ENCODE results near the gene LNP1.

GRCh38 chr3:100361897-100362296 lies 39.4 kb upstream of the LNP1 start:
- TF ChIP-seq MAX (IDR thresholded peaks at IDR 0.05) = no peak
- TF ChIP-seq TAF1 (IDR thresholded peaks at IDR 0.05; ENCODE audit: low read depth, low read length) = no peak
- TF ChIP-seq SRF (IDR thresholded peaks at IDR 0.05; ENCODE audit: low read depth, low read length) = no peak
- no peak for TF ChIP-seq RXRA (IDR thresholded peaks at IDR 0.05; ENCODE audit: insufficient read depth, low read depth, low read length)
- TF ChIP-seq SUZ12 (IDR thresholded peaks at IDR 0.05; ENCODE audit: low read length) = no peak
- no peak for TF ChIP-seq CTCF (IDR thresholded peaks at IDR 0.05; ENCODE audit: control extremely low read depth in 1 of 3, insufficient read depth in 1 of 3, low read depth in 1 of 3, low read length in 3 of 3)
- no peak for TF ChIP-seq POLR2AphosphoS5 (IDR thresholded peaks at IDR 0.05; ENCODE audit: low read depth, low read length)
- no peak for TF ChIP-seq ZNF274 (IDR thresholded peaks at IDR 0.05; ENCODE audit: borderline replicate concordance, extremely low read depth, low read length)
- no peak for TF ChIP-seq NRF1 (IDR thresholded peaks at IDR 0.05; ENCODE audit: low read depth, low read length)
- no peak for TF ChIP-seq CEBPB (IDR thresholded peaks at IDR 0.05; ENCODE audit: low read depth, low read length)
- no peak for TF ChIP-seq SAP30 (IDR thresholded peaks at IDR 0.05; ENCODE audit: insufficient read depth, insufficient replicate concordance, low read length)
- TF ChIP-seq CBX5 (IDR thresholded peaks at IDR 0.05; ENCODE audit: low read depth, low read length) = no peak
- no peak for TF ChIP-seq E2F6 (IDR thresholded peaks at IDR 0.05)
